Vagina (tissue), 2 donors: ENCODE results near the gene MYRF.

Experiments
- POLR2A ChIP-seq, 2 donors: fragments of 450-650 bp; IDR thresholded peaks; one replicate each; pipeline ENCODE4 v1.6.1; 2017; ENCODE audit warnings: antibody characterized with exemption in 2 of 2, mild to moderate bottlenecking in 2 of 2, moderate library complexity in 2 of 2
- TF ChIP-seq, protein P1 (sequence below), 3 experiments: fragments of 450-650 bp in 2 of 3; fragments of 200-600 bp in 1 of 3; sonication (generic) in 1 of 3; IDR thresholded peaks; one replicate each; pipeline ENCODE4 v1.5.1; 2017 to 2019; ENCODE audit warnings: antibody characterized with exemption in 3 of 3, mild to moderate bottlenecking in 2 of 3, moderate library complexity in 2 of 3

- TF ChIP-seq, protein P1, sequence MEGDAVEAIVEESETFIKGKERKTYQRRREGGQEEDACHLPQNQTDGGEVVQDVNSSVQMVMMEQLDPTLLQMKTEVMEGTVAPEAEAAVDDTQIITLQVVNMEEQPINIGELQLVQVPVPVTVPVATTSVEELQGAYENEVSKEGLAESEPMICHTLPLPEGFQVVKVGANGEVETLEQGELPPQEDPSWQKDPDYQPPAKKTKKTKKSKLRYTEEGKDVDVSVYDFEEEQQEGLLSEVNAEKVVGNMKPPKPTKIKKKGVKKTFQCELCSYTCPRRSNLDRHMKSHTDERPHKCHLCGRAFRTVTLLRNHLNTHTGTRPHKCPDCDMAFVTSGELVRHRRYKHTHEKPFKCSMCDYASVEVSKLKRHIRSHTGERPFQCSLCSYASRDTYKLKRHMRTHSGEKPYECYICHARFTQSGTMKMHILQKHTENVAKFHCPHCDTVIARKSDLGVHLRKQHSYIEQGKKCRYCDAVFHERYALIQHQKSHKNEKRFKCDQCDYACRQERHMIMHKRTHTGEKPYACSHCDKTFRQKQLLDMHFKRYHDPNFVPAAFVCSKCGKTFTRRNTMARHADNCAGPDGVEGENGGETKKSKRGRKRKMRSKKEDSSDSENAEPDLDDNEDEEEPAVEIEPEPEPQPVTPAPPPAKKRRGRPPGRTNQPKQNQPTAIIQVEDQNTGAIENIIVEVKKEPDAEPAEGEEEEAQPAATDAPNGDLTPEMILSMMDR (IDR thresholded peaks at IDR 0.05): no peak
- TF ChIP-seq POLR2A (IDR thresholded peaks at IDR 0.05): no peak
These were observed 18.9 kb downstream of the MYRF start for GRCh38 chr11:61771195-61771894.
